NK-92 (cell line): ENCODE data around the gene LDHA.

Source experiments
- DNase-seq: peaks from one replicate; lab custom pipeline; 2025; ENCODE audit not compliant: unreplicated experiment; lab: John Stamatoyannopoulos, UW

The LDHA gene

DNA sequence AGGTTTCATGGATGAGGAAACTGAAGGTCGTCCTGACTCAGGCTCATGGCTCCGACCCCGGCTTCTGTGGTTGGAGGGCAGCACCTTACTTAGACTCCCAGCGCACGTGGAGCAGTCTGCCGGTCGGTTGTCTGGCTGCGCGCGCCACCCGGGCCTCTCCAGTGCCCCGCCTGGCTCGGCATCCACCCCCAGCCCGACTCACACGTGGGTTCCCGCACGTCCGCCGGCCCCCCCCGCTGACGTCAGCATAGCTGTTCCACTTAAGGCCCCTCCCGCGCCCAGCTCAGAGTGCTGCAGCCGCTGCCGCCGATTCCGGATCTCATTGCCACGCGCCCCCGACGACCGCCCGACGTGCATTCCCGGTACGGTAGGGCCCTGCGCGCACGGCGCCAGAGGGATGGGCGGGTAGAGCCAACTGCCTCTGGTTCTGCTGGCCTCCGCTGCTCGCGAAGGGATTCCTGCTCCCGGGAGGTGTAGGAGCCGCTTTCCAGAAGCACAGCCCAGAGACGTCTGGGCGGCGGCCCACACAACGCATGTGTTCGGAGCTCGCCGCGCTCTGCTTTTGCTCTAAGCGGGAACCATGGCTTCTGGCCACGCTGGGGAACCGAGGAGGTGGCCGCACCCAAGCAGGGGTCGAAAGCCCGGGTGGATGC is at the start of gene LDHA:
LDHA (plus strand) TSS at position 289 of the 653 bp plus-strand sequence. CDS start 2,280 bp downstream, outside the sequence.
- peak; percentile 95 for DNase-seq

DNA sequence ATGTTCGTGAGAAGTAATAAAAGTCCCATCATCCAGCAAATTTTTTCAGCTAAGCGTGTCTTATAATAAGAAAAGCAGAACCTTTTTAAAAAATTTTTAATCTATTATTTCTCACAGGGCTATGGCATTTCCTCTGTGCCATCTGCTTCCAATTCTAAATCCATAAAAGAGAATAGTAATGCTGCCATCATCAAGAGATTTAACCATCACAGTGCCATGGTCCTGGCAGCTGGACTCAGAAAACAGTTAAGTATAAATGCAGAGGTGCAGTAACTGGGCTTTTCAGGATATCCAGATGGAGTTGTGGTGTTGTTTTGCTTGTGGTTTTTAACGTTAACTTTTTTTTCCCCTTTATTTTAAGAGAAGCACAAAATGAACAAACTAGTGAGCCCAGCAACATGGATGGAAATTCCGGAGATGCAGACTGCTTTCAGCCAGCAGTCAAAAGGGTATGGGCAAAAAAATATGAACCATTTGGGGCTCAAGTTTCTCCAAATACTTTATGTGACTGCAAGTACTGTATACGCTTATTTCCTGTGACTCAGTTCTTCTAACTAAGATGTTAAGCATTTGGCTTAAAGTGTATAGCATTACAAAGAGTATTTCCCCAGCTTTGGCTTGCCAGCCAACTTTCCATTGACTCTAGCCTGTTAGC is 46.8 kb upstream of the LDHA start:
- DNase-seq: no peak

DNA sequence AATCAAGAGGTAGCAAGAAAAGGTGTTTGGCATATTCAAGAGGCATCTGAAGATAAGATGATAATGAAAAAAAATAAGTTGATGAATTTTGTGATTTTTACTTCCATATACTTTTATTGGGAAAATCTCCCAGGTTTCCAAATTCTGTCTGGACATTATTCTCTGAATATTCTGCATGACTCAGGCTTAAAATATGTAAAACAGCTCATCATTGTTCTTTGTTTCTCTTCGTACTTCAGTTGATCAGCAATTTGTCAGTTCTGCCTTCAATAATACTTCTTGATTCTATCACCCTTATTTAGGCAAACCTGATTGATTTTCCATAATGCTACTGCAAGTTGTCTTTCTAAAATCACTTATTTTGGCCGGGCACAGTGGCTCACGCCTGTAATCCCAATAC is 41.8 kb upstream of the LDHA start:
- DNase-seq: no peak

DNA sequence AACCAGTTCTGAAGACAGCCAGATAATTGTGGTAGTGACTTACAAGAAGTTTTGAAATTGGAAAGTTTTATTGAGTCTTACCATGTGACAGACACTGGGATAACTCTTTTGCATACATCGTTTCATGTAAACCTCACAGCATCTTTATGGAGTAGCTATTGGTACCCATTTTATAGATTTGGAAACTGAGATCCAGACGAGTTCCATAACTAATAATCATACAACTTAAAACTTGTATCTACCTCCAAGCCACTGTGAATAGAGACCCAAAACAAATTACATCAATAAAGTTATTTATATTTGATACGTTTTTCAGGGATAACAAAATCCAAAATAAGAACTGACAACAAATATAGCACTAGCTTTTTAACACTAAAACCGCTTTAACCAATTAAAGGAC is 35.7 kb upstream of the LDHA start:
- no peak for DNase-seq

DNA sequence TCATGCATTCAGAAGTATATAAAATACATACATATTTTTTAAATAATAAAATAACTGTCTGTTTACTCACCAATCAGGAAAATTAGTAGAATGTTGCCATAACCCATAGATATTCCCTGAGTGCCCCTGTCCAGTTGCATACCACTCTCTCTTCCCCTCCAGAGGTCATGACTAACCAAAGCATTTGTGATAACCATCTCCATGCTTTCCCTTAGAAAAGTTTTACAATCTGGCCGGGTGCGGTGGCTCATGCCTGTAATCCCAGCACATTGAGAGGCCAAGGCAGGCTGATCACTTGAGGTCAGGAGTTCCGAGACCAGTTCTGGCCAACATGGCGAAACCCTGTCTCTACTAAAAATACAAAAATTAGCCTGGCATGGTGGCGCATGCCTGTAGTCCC is 33.2 kb upstream of the LDHA start:
- DNase-seq: no peak

DNA sequence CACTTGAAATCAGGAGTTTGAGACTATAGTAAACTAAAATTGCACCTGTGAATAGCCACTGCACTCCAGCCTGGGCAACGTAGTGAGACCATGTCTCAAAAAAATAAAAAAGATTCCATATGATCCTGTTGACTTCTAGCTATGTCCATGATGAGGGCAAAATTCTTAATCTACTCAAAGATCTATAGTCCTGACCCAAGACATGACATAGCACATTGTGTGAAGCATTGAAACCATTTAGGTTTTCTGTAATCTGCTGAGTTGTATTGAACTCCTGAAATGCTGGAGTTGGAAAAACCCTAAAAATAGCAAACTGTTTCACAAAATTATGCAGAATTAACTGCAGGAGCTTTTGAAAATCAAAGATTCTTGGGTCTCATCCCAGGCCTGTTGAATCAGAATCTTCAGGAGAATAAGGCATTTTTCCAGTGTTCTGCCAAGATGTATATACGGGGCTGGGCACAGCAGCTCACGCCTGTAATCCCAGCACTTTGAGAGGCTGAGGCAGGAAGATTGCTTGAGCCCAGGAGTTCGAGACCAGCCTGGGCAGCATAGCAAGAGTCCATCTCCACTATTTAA is 29.8 kb upstream of the LDHA start:
- DNase-seq: no peak

DNA sequence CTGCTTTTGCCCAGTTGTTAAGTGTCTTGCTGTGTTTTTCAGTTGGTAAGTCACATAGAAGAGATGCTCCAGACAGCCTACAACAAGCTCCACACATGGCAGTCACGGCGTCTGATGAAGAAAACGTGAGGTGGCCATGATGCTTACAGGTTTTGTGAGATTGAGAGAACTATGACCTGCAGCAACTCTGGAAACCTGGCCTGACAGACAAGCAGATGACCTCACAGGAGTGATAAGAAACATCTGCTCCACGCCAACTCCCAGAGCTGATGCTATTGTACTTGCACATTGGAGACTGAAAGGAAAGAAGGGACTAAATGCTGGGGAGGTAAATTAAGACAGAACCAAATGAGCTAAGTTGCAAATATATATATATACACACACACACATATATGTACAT is 28.6 kb upstream of the LDHA start:
- no peak for DNase-seq

DNA sequence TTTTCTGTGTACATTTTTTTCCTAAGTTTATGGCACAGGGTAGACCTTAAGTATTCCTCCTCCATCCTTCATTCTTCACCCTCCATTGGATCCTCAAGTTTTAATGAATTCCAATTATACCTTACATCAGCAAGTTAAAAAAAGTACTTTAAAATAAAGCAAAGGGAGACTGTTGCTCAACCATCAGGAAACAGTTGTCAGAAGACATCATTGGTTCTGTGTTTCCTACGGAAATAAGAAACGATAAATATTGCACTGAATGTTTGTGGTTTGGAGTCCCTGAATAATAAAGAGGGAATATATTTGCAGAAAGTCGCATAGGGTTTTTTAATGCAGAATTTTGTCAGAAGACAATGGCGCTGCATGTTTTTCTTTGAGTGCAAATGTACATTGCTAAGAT is 28.1 kb upstream of the LDHA start:
- no peak for DNase-seq

DNA sequence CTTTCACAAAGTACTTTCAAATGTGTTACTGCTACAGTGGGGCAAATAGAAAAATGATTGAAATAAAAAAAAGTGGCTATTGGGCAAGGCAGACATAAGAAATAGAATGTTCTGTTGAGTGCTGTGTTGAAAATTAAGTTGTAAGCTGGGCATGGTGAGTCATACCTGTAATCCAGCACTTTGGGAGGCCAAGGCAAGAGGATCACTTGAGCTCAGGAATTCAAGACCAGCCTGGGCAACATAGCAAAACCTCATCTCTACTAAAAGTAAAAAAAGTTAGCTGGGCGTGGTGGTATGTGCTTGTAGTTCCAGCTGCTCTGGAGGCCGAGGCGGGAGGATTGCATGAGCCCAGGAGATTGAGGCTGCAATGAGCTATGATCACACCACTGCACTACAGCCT is 26.9 kb upstream of the LDHA start:
- DNase-seq: no peak

DNA sequence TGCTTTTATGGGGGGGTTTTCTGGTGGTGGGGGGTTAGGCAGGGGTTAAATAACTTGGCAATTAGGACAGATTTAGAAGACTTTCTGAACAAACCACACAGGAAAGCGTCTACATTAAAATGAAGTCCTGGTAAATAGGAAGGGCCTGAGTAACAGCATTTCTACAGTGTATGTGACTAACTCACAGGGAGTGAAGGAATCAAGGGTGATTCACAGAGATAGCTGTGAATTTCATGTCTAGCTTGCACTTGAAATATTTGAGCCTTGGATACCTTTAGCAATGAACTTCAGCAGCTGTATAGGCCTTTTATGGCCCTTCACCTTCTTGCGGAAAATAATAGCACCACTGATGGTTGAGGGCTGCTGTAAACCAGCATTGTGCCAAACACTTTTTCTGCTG is 26.1 kb upstream of the LDHA start:
- DNase-seq: no peak

DNA sequence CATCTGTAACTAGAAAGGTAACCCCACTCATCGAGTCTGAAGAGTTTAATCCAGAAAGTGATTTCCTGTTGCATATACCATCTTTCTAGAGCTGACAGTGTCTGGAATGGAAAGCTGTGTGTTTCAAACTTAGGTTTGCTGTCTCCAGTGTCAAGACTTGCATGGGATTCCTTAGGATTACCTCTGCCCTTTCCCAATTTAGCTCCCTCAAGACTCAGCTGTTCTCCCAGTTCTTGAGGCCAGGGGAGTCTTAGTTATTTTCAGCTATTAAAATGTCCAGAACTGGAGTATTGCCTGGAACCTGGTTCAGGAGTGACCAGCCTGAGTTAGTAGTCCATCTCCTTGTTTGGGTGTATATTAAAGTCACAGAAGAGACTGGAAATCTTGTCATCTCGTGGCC is 25.0 kb upstream of the LDHA start:
- no peak for DNase-seq

DNA sequence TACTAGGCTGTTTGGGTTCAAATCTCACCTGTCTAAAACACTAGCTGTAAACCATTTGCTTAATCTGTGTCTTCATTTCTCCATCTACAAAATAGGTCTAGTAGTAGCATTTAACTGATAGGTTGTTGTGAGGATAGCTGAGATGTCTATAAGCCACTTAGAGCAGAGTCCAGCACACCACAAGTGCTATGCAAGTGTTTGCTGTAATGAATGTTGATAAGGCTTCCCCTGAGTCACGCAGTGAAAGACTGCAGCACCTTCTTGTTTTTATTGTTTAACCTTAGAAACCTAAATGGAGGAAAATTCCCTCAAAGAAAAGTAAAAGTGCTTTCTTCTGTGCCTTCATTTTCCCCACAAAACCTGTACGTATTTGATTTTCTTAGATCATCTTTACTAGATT is 23.1 kb upstream of the LDHA start:
- no peak for DNase-seq

DNA sequence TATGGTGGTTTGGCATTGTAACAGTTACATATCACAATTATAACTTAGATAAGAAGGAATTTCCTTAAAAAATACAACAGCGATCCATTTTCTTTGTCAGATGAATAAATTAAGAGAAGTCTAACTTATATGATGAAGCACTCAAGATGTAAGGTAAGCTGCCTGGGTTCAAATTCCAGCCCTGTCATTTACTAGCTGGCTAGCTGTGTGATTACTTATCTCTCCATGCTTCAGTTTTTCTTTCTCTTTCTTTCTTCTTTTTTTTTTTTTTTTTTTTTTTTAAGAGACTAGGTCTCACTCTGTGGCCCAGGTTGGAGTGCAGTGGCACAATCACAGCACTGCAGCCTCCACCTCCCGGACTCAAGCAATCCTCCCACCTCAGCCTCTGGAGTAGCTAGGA is 22.2 kb upstream of the LDHA start:
- DNase-seq: no peak

DNA sequence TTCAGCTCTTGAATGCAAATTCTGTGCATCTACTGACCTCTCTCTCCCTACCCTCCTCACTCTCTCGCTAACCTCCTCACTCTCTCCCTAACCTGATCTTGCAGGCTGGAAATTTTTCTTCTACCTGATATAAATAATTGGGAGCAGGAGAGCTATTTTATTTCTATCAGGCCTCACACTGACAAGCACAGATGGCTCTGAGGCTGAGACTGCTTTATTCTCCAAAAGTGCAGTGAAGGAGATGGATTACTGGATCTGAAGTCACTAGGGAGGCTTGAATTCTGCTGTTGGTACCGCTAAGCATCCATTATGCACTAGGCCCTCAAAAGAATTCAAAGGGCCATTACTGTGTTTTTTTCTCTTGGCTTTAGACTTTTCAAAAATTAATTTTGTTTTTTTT is 19.4 kb upstream of the LDHA start:
- no peak for DNase-seq

DNA sequence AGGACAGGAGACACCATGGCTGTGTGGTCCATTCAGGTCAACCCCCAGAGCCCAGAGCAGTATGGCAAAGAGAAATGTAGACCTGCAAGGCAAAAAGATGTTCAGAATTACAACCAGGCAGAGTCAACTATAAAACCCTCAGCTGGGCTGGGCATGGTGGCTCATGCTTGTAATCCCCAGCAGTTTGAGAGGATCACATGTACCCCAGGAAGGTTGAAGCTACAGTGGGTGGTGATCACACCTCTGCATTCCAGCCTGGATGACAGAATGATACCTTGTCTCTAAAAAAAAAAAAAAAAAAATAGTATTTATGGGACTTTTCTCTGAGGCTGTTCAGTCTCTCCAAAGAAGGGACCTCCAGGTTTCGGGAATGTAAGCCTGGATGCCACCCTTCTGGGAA is 18.4 kb upstream of the LDHA start:
- no peak for DNase-seq

DNA sequence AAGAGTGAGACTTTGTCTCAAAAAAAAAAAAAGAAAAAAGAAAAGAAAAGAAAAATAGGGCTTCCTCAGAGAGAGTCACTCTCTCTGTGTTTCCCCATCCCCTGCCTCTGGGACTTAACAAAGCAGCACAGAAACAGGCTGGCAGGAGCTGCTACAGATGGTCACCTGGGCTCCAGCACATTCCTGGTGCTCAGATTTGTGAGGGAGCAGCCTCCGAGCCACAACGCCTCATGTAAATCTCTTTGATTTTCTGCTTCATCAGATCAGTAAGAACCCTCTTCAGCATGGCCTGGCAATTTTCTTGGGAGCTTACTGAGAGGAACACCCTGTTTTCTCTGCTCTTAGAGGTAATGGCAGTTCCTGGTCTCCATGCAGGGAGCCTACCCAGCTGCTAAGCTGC is 15.2 kb upstream of the LDHA start:
- no peak for DNase-seq

DNA sequence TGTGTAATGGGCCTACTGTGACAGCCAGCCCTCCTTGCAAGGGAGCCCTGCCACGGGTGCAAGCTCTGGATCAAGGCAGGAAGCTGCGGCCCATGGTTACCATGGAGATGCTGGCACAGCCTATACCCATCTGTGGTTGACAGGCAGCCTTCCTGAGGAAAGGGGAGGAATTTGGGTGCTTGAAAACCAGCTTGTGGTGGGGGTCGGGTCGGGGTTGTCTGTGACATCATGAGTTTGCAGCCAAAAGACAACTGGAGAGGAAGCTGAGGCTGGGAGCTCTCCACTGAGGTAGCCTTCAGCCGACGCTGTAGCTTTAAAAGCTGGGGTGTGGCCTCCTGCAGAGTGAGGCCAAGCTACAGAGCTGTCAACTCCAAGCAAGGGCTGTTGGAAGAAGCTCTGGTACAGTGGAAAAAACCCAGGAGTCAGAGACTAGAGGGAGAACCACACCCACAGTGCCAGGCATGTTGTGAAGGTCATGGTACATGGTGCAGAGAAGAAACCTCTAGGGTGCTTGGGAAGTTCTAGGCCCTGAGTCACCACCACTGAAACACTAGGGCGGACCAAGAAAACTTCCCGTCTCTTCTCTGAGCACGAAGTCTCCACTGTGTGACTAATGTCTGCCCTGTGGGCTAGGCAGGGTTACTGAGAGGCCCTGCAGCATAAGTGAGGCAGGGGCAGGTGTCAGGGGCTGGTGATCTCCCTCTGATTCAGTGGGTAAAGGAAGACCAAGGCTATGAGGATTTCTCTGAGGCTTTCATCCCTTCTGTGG is 10.8 kb upstream of the LDHA start:
- no peak for DNase-seq

DNA sequence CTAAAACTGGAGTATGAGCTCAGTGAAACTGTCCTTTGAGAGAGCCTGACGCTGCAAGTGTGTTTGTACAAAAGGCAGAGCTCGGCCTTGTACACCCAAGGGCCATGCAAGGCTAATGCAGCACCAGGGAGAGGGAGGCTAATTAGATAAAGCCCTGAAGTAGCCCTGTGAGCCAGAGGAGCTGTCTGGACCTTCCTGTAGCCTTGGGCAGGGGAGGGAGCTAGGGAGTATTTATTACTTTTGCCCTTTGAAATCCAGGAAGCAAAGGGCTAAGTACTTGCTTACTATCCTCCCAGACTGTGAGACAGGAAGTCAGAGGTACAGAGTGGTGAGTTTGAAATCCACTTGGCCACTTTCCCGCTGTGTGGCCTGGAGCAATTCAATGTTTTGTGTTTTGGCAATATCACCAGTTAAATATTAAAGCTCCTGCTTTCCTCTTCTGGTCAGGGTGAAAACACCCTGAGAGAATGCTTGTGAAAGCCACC is 10.2 kb upstream of the LDHA start:
- no peak for DNase-seq

DNA sequence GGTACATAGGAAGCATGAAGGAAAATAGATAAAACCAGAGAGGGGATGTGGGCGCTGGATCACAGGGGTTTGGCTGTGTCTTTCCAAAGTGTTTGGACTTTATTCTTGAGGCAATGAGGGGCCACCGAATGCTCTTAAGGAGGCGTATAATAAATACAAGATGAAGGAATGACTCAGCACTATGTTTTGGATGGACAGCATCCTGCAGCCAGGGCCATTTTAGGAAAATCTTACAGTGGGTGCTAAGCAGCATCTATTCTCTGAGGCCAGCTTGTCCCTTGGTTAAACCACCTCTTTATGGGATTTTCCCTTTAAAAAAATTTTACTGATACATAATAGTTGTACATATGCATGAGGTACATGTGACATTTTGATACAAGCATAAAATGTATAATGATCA is 4.3 kb upstream of the LDHA start:
- no peak for DNase-seq

DNA sequence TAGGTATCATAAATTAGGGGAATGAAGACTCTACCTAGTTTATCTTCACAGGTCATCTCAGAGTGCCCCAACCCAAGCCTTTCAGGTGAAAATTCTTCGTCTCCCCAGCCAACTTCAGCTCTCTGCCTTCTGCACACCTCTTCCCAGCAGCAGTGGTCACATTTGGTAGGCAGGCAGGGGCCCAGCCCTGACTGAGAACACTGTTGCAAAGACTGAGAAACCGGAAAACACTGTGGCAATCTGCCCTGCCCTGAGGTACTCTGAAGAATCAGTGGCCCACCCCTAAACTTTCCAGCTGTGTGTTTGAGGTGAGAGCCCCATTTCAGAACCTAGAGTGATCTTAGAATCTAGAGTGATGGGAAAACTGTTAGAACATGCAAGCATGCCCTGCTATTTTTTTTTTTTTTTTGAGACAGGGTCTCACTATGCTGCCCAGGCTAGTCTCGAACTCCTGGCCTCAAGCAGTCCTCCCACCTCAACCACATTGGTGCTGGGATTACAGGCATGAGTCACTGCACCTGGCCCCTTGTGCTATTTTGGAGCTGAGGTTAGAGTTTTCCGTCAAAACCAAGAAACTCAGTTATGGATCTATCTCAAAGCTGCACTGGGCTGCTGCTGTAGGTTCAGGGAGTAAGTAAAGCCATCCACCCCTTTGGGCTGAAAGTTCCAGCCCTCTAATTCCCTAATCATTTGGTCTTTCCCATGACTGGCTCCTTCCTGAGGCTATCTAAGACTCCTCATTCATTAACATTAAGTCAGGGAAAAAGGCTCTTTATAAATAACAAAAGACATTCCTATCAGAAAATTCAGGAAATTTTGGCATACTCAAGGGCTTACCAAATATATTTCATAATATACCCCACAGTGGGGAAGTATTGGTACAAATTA is 1.7 kb upstream of the LDHA start:
- DNase-seq: no peak
